Measurements from ENCODE around the gene MYH14.

- TF ChIP-seq CTCF (conservative IDR thresholded peaks at IDR 0.05; ENCODE audit: low read depth, low read length) (no peak), POLR2A (IDR thresholded peaks at IDR 0.05; ENCODE audit: low read depth, low read length) (no peak), RCOR1 (IDR thresholded peaks at IDR 0.05; ENCODE audit: insufficient replicate concordance, low read length) (no peak), MAFK (IDR thresholded peaks at IDR 0.05; ENCODE audit: low read depth, low read length) (no peak), RAD21 (IDR thresholded peaks at IDR 0.05; ENCODE audit: low read length) (no peak), ELK1 (IDR thresholded peaks at IDR 0.05; ENCODE audit: borderline replicate concordance, low read depth, low read length) (no peak), CEBPB (IDR thresholded peaks at IDR 0.05; ENCODE audit: low read depth, low read length) (no peak), CHD1 (IDR thresholded peaks at IDR 0.05; ENCODE audit: low read depth, low read length) (no peak), MXI1 (IDR thresholded peaks at IDR 0.05; ENCODE audit: borderline replicate concordance, low read depth, low read length) (no peak), MAZ (IDR thresholded peaks at IDR 0.05; ENCODE audit: borderline replicate concordance, low read depth, low read length) (no peak), SMC3 (IDR thresholded peaks at IDR 0.05; ENCODE audit: low read depth, low read length) (no peak)
Observed at GRCh38 chr19:50261446-50261970, 58.1 kb downstream of the MYH14 start.

Data from IMR-90 (cell line).